ENCODE results near the gene SMG9.
"Not testable (repeated sequence)": the region's sequence is repeated elsewhere in the genome, so short reads cannot be mapped to it uniquely, and the experiment has no call there.

SMG9 gene

GRCh38 chr19:43779820-43780219, 25.1 kb upstream of the SMG9 start:
- peak in 1 of 2 experiments; percentile 39 for DNase-seq

DNA sequence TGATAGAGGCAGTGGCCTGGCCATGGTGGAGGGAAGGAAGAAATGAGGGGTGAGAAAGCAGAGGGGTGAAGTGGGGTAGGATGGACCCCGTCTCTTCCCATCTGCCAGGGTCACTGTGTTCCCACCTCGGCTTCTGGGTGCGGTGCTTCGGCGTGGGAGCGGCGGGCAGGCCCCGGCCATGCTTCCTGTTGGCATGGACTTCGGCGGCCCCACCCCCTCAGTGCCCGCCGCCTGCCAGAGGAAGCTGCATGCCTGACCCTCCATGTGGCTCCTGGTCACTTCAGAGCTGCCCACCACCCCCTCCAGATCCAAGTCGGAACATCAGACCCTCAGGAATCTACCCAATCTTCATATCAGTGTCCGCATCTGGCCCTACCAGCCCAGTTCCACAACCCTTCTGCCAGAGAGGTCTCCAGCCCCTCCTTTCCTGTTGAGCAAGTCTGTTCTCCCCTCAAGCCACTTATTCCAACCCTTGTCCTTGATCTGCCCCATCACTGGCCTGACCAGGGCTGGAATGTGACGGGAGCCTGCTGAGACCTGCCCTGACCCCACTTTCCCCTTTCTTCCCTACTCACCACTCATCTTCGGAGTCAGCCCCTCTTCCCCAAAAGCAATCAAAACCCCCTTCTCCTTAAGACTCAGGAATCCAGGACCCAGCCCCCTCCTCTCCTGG, 24.5 kb upstream of the SMG9 start:
- no peak for DNase-seq

DNA sequence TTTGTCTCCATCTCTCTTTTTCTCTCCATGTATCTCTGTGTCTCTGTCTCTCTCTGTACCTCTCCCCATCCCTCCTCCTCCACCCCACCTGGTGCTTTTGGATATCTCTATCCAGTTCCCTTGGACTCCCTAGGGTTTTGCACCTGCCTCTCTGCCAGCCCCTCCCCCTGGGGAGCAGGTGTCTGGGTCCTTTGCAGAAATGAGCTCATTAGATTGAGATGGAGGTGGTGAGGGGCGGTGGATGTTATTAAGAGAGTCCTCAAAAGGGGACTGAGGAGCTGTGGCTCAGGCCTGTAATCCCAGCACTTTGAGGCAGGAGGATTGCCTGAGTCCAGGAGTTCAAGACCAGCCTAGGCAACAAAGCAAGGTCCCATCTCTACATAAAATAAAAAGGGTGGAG, 23.9 kb upstream of the SMG9 start:
- no peak for DNase-seq

DNA sequence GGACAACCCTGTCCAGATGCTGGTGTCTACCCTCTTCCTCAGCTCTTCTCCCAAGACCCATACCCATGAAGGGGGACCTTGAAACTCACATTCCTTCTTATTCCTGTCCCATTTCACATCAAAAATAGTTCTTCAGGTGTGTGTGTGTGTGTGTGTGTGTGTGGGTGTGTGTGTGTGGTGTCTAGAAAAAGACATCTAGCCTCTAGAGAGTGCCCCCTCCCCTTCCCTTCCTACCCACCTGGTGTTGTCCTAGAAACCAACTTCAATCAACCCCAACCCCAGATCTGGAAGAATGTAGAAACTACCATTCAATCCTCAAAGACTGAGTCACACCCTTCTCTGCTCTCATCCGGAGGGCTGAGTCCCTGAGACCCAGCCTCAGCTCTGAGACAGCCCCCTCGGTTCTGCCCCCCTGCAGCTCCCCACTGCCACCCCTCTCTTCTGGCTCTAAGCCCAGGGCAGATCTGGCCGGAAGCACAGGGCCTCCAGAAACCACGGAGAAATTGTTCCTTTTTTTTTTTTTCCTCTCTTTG, 22.5 kb upstream of the SMG9 start:
- peak in 1 of 2 experiments; percentile 43 for DNase-seq

GRCh38 chr19:43776286-43776685, 21.5 kb upstream of the SMG9 start:
- peak; percentile 71 to 83 for DNase-seq

DNA sequence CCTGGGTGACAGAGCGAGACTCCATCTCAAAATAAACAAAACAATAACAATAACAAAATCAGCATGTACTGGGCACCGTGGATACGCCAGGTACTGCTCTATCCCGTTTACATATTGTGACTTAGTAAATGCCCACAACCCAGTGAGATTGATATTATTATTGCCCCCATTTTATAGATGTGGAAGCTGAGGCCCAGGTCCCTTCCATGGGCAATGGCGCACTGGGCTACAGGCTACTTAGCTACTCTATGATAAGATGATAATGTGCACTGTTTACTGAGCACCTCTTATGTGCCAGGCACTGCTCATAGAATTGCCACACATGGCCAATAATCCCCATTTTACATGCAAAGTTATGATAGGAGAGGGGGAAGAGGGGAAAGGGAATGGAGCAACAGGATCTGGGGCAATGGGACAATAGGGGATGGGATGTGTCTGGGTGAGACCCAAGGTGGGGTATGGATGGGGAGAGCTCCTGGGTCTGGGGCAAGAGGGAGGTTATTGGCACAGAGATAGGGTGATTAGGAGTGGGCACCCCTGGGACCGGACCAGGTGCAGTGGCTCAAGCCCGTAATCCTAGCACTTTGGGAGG, 20.6 kb upstream of the SMG9 start:
- no peak for DNase-seq

DNA sequence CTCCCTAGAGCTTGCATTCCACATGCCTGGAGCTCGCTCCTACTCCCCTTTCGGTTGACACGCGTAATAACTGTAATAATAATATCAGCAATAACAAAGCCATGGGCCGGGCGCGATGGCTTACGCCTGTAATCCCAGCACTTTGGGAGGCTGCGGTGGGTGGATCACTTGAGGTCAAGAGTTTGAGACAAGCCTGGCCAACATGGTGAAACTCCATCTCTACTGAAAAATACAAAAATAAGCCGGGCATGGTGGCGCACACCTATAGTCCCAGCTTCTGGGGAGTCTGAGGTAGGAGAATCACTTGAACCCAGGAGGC, 20.1 kb upstream of the SMG9 start:
- not testable (repeated sequence) for DNase-seq

GRCh38 chr19:43774103-43774939, 19.6 kb upstream of the SMG9 start:
- DNase-seq: no peak

GRCh38 chr19:43773725-43774102, 19.0 kb upstream of the SMG9 start:
- no peak for DNase-seq

- no peak for DNase-seq
Measured at GRCh38 chr19:43769256-43769655, 14.5 kb upstream of the SMG9 start.

GRCh38 chr19:43768273-43769050, 13.7 kb upstream of the SMG9 start:
- DNase-seq: no peak

DNA sequence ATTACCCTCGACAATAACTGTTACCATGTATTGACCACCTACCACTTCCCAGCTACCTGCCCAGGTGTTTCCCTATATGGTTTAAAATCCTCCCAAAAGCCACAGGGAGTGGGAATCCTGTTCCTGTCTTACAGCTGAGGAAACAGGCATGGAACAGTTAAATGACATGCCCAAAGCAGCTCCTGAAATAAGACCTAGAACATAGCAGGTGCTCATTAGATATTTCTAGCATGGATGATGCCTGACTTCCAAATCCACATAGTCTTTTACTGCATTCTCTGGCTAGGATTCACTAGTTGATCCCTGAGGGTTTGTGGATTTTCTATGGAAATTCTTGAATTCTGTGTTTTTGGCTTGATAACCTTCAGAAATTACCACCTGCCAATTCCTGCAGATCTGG, 13.1 kb upstream of the SMG9 start:
- no peak for DNase-seq

DNA sequence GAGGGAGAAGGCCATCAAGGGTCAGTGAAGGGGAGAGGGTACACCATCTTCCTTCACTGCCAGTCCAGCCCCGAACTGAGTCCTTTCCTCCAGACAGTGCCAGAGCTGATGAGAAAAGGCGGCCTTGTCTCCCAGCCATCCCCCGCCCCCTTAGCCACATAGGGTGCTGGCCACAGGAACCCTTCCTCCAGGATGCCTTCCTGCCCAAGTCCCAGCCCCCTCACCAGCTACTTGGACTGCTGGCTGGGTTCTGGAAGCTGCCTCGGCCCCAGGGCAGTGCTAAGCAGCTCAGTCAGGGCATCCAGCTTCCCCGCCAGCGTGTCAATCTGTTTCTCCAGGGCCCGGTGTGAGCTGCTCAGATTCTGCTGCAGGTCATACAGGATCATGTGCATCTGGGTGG, 12.6 kb upstream of the SMG9 start:
- no peak for DNase-seq

GRCh38 chr19:43766755-43767043, 11.9 kb upstream of the SMG9 start:
- DNase-seq: no peak

DNA sequence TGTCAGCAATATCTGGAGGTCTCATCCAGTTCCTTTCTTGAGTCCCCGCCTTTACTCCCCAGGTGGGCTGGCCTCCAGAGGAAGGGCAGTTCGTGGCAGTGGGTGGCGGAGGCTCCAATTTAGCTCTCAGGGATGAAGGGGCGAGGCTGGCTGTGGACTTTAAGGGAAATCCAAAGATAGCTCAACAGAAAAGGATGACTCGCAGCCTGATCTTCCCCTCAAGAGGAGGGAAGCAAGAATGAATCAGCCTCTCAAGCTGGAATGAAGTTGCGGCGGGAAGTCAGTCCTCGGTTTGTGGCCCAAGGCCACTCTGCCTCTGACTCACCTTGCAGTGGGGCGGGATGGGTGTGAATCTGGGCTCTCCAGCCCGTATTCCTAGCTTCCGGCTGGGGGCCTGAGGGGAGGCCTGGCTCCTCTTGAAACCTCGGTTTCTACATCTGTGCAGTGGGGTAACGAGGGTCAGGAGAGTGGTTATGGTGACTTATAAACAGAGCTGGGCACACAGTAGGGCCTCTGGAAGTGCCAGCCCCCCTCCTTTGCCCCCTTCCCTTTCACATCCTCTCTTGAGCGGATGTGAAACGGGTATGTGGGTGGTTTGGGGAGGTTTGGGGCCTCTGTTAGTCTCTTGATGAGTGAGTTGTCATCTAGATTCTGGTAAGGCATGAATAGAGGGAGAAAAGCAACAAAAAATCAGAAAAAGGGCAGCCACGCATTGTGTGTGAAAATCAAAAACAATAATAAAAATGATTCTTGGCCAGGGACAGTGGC, 10.5 kb upstream of the SMG9 start:
- DNase-seq: peak; percentile 91 to 92

DNA sequence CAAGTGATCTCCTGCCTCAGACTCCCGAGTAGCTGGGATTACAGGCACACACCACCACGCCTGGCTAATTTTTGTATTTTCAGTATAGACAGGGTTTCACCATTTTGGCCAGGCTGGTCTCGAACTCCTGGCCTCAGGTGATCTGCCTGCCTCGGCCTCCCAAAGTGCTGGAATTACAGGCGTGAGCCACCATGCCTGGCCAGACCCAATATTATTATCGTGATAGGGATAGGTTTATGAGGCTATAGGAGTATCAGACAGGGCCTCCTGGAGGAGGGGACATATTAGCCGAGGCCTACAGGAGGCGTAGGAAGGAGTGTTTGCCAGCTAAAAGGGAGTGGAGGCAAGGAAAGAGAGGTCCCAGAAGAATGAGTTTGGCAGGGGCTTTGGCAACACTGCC, 9.9 kb upstream of the SMG9 start:
- DNase-seq: not testable (repeated sequence)

- DNase-seq: peak in 1 of 2 experiments; percentile 51
Measured at GRCh38 chr19:43763473-43763939, 8.7 kb upstream of the SMG9 start.

GRCh38 chr19:43762814-43763213, 8.1 kb upstream of the SMG9 start:
- DNase-seq: no peak

DNA sequence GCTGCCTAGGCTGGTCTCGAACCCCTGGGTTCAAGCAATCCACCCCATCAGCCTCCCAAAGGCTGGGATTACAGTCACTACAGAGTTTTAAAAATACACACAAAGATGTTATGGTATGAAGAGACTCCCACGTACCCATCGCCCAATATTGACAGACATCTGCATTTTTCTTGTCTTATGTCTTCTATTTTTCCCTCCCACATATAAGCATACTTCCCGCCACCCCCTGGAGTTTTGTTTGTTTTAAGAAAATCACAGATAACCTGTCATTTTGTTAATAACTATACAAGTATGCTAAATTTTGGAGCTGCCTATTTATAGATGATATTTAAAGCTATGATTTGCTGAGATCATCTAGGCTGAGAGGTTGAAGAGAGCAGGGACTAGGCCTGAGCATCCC, 6.2 kb upstream of the SMG9 start:
- DNase-seq: no peak

DNA sequence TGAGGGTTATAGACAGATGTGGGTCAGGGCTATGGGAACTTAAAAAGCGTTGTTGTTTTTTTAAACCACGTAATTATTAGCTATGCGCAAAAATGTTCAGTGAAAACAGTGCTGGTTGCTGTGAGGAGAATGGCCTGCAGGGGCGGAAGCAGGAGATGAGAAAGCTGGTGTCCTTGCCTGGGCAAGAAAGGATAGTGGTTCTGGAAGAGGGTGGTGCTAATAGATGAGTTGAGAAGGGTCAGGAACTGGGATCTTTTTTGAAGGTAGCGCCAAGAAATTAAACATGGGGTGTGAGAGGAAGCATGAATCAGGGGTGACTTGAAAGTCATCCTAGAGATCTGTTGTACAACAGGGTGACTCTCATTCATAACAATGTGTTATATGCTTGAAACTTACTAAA, 4.8 kb upstream of the SMG9 start:
- DNase-seq: no peak

- peak; percentile 86 to 88 for DNase-seq
Measured at GRCh38 chr19:43755256-43755801, 567 bp upstream of the SMG9 start.

GRCh38 chr19:43754253-43754502, 584 bp downstream of the SMG9 start:
- DNase-seq: peak in 1 of 2 experiments; percentile 96
